ENCODE data around the gene LSM11.

Gene LSM11

GRCh38 chr5:157735991-157736390, 7.5 kb upstream of the LSM11 start:
- DNase-seq = no peak

DNA sequence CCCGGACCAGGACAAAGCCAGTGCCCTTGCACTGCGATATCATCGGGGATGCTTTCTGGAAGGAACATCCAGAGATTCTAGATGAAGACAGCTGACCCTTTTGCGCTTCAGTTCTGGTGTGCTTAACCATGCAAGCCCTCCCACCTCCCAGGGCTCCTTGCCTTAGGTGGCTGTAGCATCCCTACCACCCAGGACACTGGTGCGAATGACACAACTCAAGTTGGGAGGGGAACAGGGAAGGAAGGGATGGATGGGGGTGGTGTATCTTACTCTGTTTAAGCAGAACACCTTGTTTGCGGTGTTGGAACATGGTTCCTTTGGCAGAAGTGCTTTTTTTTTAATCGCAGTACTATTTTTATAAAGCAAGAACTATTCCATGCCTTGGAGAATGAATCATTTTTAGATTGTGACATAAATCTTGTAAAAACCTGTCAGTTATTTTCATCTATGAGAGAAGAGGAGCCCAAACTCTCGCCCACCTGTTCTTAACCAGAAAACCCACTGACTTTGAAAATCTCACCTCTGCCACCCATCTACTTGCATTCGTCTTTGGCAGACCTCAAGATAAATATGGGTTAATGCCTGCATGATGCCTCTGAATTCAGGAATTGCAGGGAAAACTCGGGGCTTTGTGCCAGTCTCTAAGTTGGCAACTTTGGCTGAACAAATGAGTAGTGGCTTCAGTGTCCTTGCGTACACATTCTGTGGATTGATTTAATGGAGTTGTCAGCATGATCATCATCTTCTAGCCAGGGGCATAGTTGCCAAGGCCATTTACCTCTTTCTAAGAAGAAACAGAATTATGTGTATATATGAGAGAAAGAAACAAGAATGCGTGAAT, 3.9 kb upstream of the LSM11 start:
- DNase-seq = no peak

DNA sequence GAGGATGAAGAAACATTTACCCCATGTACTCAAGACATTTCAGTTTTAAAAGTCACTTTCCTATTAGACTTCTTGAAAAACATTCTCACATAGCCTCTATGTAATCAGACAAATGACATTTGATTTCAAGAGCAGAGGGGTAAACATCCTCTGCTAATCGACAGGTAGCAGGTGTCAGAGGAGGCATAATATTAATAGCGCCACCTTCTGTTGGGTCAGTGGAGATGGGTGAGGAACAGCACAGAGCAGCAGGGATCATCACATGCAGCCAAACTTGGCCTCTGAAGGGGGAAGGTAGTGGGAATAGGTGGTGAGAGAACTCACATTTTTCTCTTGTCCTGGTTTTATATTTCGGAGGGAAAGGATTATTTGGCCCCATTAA, 3.3 kb upstream of the LSM11 start:
- no peak for DNase-seq

DNA sequence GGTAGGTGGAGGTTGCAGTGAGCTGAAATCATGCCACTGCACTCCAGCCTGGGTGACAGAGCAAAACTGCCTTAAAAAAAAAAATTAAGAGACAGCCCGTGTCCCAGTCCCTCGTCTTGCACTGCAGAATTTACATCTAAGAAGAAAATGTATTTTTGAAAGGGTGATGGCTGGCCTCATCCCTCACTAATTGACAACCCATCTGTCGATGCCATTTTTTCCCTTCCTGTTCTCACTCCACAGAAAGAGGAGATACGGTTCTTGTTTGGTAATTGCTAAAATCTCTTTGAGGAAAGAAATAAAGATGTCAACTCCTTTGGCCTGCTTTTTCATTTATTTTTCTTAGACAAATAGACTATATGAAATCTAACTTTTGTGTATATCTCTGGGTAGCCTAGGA, 2.4 kb upstream of the LSM11 start:
- no peak for DNase-seq

GRCh38 chr5:157744051-157745011, 819 bp downstream of the LSM11 start:
- no peak for DNase-seq

DNA sequence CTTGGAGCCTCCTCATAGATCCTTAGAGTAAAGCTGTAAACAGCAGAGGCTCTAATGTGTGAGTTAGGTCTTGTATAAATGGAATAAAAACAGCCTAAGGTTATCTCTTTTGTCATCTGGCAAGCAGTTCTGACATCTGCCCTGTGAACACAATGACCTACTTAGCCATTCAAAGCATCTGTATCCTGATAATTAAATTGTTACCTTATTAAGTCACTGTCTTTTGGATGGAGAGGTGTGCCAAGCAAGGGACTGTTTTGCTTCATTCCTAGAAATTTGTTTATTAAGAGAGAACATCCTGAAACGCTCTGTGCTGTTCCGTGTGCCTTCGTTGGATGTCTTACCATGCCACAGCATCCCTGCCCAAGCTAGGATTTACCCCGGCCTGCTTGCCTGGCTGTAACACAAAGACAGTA, 1.5 kb downstream of the LSM11 start:
- DNase-seq = no peak

DNA sequence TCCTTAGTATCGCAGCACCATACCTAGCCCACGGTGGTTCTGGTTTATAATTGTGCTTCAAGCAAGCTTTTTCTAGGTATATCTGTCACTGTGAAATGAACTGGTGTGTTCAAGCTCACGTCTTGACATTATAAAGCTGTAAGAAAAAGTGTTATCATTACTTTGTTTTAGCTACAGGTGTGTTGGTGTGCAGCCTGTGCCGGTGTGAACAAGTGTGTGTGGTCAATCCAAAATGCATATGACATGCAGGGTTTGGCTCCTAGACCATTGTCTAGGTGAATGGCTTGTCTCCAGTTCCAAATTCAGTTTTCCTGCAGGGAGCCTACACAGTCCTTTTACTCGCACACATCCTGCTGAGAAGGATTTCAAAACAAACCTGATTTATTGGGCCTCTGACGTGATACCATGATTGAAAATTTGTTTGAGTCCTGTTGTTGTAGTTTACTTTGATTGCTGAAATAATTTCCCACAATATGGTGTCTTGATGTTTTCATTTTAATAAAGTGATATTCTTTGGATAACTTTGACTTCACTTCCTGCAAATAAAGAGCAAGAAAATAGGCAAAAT, 3.7 kb downstream of the LSM11 start:
- DNase-seq = no peak

DNA sequence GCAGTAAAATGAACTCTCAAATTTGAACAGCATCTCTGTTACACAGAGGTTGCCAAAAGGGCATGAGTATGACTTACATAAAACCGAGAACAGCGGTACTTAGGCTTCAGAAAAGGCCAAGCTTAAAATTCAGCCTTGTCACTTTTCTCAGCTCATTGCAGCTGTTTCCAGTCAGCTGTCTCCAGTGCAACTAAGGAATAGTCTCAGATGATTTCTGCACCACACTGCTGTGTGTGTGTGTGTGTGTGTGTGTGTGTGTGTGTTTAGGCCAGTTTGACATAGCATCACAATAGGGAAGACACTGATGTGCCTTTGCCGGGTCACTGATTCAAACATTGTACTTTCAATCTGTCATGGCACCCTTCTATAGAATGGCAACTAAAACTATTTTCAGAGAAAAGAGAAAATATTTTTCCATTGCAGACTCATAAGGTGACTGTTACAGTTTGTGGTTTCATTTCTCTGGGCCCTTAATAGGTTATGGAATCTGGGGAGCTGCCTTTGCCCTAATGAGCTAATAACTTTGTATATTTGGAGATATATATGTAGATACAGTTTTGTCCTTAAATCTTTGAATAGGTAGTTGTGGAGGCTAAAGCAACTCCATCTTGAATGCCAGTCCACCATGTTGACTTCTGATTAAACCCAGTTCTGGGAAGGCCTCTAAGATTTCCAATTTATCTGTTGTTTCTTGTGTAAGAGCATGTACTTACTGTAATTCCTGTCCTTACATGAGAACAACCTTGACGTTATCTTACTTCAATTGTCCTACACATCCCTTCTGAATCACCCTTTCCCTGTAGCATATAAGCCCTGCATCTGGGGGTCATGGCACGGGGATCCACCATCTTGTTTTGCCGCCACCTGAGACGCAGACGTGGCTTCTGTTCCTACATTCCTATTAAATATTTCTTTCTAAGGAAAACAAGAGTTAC, 4.5 kb downstream of the LSM11 start:
- DNase-seq = no peak

DNA sequence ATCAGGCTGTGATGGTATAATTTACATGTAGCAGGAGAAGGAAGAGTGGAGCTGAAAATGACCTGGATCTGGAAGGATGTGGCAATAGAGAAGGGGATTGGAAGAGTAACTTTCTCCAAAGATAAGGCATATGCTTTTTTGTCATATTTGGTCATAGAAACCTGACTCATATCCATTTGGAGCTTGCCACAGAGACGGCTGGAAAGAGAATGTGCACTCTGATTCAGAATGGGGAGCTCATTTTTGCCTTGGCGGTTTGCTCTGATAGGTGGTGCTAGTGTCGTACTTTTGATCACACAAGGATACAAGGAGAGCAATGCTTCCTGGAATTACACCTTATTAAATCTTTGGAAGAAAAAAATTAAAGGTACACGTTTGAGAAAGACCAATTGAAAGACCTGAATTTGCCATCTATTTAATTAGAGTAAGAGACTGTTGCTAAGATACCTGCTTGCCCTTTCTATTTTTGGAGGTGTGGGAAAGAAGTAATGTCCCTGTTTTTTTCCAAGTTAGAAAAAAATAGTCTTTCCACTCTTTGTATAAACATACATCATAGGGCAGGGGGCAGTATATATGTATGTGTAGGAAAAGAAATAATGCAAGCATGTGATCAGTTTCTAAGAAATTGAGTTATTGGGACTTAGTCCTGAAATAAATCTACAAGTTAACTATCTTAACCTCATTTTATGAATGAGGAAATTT, 5.4 kb downstream of the LSM11 start:
- peak; percentile 78 for DNase-seq

DNA sequence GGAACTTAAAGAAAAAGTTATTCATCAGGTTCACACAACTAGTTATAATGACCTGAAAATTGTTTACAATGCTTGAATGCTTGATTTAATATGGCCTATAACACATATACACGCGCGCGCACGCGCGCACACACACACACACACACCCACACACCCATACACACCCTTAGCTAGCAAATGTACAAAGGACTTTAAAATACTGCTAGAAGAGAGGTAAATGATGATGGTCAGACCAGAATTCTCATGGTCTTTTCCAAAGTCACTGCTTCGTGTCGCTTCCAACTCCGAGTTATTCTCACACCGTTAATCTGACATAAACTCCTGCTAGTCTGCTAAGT, 5.9 kb downstream of the LSM11 start:
- no peak for DNase-seq

GRCh38 chr5:157750320-157750719, 6.8 kb downstream of the LSM11 start:
- peak; percentile 31 for DNase-seq

DNA sequence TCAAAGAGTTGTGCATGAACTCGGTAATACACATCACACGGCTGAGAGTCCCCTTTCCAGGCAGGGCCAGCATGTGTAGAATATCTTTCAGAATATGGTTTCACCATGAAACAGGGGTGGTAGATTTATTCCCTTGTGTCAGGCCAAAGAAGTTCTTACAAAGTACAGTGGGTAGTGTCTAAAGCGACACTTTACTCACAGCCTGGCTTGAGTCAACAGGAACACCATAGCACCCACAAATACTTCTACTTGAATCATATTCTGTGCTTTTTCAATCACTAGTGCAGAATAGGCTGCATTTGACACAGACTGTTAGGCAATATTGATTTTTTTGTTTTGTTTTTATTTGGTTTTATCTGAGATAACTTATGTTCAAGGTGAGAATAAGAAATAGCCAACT, 12.6 kb downstream of the LSM11 start:
- no peak for DNase-seq

DNA sequence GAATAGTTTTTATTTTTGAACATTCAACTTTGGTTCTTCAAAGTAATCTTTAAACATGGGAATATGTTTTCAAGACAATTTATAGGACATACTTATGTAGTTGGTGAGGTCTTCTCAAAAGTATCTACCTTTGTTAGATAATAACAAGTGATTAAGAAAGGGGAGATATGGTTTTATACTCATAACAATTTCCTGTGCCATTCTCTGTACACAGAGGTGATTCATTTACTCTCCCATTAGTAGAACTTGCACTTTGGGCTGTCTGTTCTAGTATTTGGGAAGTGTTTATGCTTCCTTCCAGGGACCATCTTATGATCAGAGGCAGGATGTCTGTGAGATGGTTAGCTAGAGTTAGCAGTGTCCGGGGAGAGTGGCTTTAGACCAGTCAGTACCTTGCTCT, 15.2 kb downstream of the LSM11 start:
- DNase-seq = no peak

DNA sequence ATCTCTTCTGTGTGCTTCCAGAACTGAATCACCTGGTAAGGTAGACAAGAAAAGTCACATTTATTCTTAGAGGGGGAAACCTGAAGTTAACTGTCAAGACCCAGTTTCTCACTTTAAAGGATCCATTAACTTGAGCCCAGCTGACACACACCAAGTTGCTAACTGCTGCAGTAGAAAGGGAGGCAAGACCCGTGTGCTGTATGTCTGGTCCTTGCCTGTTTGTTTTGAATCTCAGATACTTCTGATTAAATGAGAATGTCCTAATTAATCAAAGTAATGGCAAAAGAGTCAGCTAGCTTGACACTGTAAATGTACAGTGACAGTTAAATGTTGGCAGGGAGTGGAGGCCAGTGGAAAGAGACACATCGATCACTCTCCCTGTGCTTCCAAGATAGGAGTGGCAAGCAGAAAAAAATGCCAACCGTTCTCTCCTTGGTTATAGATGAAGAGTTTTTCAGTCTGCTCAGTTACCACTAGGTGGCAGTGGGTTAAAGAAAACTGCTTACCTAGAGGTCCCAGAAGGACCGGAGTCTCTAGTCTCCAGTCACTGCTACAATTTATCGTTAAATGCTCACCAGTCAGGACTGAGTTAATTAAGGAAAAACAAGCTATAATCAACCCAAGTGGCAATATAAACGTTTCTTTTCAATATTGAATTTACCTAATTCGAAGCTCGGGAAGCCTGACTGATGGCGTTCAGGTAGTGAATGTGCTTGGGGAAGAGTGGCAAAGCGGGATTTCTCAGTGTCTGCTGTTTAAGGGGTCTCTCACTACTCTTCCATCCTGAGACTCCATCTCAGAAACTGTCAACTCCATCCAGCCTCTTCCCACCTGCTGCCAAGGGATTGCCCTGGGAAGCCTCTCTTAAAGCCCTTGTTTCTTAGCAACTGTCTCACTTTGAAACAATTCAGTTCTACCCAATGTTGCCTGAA, 18.4 kb downstream of the LSM11 start:
- DNase-seq = peak; percentile 9

GRCh38 chr5:157764531-157764930, 21.0 kb downstream of the LSM11 start:
- no peak for DNase-seq

GRCh38 chr5:157766442-157766841, 22.9 kb downstream of the LSM11 start:
- DNase-seq = no peak

DNA sequence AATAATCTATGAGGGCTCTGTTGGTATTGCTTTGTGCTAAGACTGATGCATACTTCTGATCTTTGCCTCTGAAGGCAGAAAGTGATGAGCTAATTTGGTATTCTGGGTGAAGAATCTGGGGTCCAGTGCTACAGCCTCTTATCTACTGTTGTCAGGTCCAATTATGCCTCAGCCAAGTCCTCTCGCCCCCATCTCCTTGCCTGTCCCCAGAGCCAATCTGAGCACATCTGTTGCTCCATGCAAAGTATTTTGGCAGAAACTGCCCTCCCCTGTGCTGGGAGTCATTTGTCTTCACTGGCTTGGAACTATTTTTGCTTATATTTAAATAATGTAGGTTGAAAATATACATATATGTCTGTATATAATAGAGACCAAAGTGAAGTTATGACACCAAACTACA, 23.4 kb downstream of the LSM11 start:
- DNase-seq = no peak

DNA sequence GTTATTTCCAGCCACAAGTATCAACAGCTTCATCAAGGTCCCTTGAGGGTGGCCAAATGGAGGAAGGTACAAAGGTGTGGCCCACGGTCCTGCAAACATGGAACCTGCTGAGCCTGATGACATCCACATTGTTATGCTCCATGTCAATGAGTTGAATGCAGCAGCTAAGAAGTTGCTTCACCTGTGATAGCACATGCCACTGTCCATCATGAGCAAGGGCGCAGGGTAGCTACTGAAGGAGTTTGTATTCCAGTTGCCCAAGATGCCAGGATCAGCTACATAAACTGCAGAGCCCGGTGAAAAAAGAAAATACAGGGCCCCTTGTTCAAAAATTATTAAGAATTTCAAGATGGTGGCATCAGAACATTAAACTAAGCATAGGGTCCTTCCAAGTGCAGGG, 24.2 kb downstream of the LSM11 start:
- no peak for DNase-seq

DNA sequence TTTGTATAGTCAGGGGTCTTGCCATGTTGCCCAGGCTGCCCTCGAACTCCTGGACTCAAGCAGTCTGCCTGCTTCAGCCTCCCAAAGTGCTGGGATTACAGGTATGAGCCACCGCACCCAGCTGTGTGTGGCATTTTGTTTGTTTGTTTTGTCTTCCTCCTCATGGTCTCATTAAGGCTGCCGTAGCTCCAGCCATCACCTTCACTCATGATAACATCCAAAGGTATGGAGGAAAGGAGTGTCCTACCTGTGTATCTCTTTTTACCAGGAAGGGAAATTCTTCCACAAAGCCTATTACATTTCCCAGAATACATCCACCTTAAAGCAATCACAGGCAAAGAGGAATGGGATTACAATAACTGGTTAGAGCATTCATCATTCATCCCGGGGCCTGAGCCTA, 27.2 kb downstream of the LSM11 start:
- DNase-seq = no peak

GRCh38 chr5:157772127-157772526, 28.6 kb downstream of the LSM11 start:
- no peak for DNase-seq

Data from NCI-H226 (cell line).